DOHH2 (cell line): ENCODE data around the gene CATSPERE.

Experiments used
- H3F3A ChIP-seq: fragments of 200-600 bp; sonication (generic), shearing (Covaris generic); 2 replicates; pipeline ENCODE4 v1.6.0; 2016; ENCODE audit warnings: antibody characterized with exemption, mild to moderate bottlenecking; ENCODE audit not compliant: control insufficient read depth, insufficient read depth
- H3K27ac ChIP-seq: fragments of 200-600 bp; sonication (generic); 2 replicates; pipeline ENCODE4 v1.5.1; 2014; ENCODE audit warnings: low read depth, mild to moderate bottlenecking, low read length, moderate library complexity
- H3K27me3 ChIP-seq: fragments of 200-600 bp; sonication (generic); 2 replicates; pipeline ENCODE4 v1.6.1; 2014; ENCODE audit warnings: mild to moderate bottlenecking, low read length, mixed read lengths; ENCODE audit not compliant: control insufficient read depth
- H3K36me3 ChIP-seq: fragments of 200-600 bp; sonication (generic); 2 replicates; pipeline ENCODE4 v1.6.1; 2014; ENCODE audit warnings: mild to moderate bottlenecking, low read length, moderate library complexity, mixed read lengths; ENCODE audit not compliant: control insufficient read depth
- H3K4me1 ChIP-seq: fragments of 200-600 bp; sonication (generic); 2 replicates; pipeline ENCODE4 v1.6.1; 2014; ENCODE audit warnings: mild to moderate bottlenecking, low read length, mixed read lengths; ENCODE audit not compliant: control insufficient read depth
- H3K4me2 ChIP-seq: fragments of 200-600 bp; sonication (generic); 2 replicates; pipeline ENCODE4 v1.6.0; 2014; ENCODE audit warnings: mild to moderate bottlenecking, low read length, moderate library complexity
- H3K4me3 ChIP-seq: fragments of 200-600 bp; sonication (generic); 2 replicates; pipeline ENCODE4 v1.5.1; 2014; ENCODE audit warnings: mild to moderate bottlenecking, low read length, mixed read lengths
- H3K79me2 ChIP-seq: fragments of 200-600 bp; sonication (generic); 2 replicates; pipeline ENCODE4 v1.6.1; 2014; ENCODE audit warnings: mild to moderate bottlenecking, low read length, mixed read lengths; ENCODE audit not compliant: control insufficient read depth
- H3K9me2 ChIP-seq: fragments of 200-600 bp; sonication (generic); replicated peaks from 2 replicates; pipeline ENCODE4 v1.6.1; 2014; ENCODE audit warnings: mild to moderate bottlenecking, low read length, mixed read lengths; ENCODE audit not compliant: control insufficient read depth
- H3K9me3 ChIP-seq: fragments of 200-600 bp; sonication (generic); 2 replicates; pipeline ENCODE4 v1.6.1; 2014; ENCODE audit warnings: antibody characterized with exemption, low read length, mixed read lengths; ENCODE audit not compliant: control insufficient read depth, insufficient read depth
- H4K20me1 ChIP-seq: fragments of 200-600 bp; sonication (generic); 2 replicates; pipeline ENCODE4 v1.6.0; 2014; ENCODE audit warnings: low read depth, mild to moderate bottlenecking, antibody characterized with exemption, low read length, moderate library complexity; ENCODE audit not compliant: control insufficient read depth, insufficient read depth
- CTCF ChIP-seq: fragments of 200-600 bp; sonication (generic); IDR thresholded peaks from one replicate; pipeline ENCODE4 v1.5.1; 2014; ENCODE audit warnings: antibody characterized with exemption, mild to moderate bottlenecking, low read depth, low read length; ENCODE audit not compliant: poor library complexity, severe bottlenecking
- EZH2phosphoT487 ChIP-seq: fragments of 200-600 bp; sonication (generic); IDR thresholded peaks from 2 replicates; pipeline ENCODE4 v1.6.1; 2017; ENCODE audit warnings: borderline replicate concordance, mild to moderate bottlenecking, antibody characterized with exemption, low read length, moderate library complexity, mixed read lengths

The CATSPERE gene

DNA sequence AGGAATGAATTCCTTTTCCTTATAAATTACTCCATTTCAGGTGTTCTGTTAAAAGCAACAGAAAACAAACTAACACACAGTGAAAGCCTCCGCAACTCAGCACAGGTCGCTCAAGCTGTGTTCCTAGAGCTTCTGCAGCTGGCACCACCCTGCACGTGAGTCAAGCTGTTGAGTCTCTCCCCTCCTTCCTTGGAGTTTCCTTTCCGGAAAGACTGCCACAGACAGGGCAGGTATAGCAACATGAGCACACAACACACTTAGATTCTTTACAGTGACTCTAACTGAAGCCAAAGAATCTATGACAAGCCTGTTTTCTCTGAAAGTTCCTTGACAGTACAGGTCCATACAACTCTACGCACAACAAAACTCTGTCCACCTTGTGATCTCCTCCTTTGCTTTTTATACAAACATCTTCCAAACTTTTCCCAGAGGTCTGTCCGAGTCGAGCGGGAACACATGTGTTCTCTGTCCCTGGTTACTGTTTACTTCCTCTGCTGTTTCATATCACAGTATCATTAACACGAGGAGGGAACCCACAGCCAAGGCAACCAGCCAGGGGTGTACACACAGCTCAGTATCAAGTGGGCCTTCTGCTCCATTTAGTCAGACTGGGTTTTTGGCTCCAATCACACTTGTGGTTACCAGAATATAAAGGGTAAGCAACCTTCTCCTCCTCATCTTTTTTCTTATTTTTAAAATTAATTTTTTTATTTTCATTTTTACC lies 153.2 kb downstream of the CATSPERE start:
- Histone ChIP-seq H3F3A (no peaks in the 10 kb centered on the region), H3K9me2 (no peaks in the 10 kb centered on the region), H3K4me3 (no peak overlapping the region), H3K4me1 (no peaks in the 10 kb centered on the region), H3K27ac (no peak overlapping the region), H3K9me3 (no peaks in the 10 kb centered on the region), H4K20me1 (no peaks in the 10 kb centered on the region), H3K4me2 (no peak overlapping the region), H3K27me3 (0 out of 2 replicates have a peak, but pooled peaks cover 2% of the 10 kb centered on the region), H3K79me2 (no peaks in the 10 kb centered on the region), H3K36me3 (no peaks in the 10 kb centered on the region)
- no peak for TF ChIP-seq EZH2phosphoT487
- no peak for TF ChIP-seq CTCF

DNA sequence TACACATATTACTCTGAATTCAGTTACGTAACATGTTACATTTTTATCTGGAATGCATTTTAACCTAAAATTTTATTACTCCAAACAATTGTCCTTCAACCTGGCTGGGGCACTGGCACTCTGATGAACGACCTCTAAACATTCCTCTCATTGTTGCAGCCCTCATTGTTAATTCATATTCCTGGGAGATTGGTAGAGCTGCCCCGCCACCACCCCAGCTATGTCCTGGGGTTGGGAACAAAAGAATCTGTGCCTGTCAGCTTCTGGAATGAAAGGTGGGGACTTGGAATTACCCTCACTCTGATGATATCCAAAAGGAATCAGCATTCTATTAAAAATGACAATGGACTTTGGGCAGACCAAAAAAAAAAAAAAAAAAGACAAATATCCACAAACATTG lies 153.8 kb downstream of the CATSPERE start:
- Histone ChIP-seq H3K27ac (no peak overlapping the region), H4K20me1 (no peaks in the 10 kb centered on the region), H3K9me2 (no peaks in the 10 kb centered on the region), H3K4me3 (no peak overlapping the region), H3K79me2 (no peaks in the 10 kb centered on the region), H3K27me3 (0 out of 2 replicates have a peak, but pooled peaks cover 2% of the 10 kb centered on the region), H3K36me3 (no peaks in the 10 kb centered on the region), H3K9me3 (no peaks in the 10 kb centered on the region), H3F3A (no peaks in the 10 kb centered on the region), H3K4me1 (no peaks in the 10 kb centered on the region), H3K4me2 (no peak overlapping the region)
- no peak for TF ChIP-seq EZH2phosphoT487
- TF ChIP-seq CTCF: no peak

DNA sequence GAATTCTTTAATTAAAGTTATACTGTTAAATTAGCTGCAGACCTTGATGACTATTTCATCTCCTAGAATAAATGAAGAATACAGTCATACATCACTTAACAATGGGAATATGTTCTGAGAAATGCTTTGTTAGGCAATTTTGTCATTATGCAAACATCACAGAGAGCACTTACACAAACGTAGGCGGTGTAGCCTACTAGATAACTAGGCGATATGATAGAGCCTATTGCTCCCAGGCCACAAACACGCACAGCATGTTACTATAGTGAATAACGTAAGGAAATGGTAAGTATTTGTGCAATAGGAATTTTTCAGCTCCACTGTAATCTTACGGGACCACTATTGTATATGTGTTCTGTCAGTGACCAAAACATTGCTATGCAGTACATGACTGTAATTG lies 154.2 kb downstream of the CATSPERE start:
- H3K4me2 ChIP-seq: no peak overlapping the region
- H3K4me1 ChIP-seq: no peaks in the 10 kb centered on the region
- no peaks in the 10 kb centered on the region for H3K9me3 ChIP-seq
- H3K27ac ChIP-seq: no peak overlapping the region
- TF ChIP-seq CTCF (no peak), EZH2phosphoT487 (no peak)
- no peaks in the 10 kb centered on the region for H3F3A ChIP-seq
- H3K79me2 ChIP-seq: no peaks in the 10 kb centered on the region
- H3K4me3 ChIP-seq: no peak overlapping the region
- 0 out of 2 replicates have a peak, but pooled peaks cover 2% of the 10 kb centered on the region for H3K27me3 ChIP-seq
- H3K36me3 ChIP-seq: no peaks in the 10 kb centered on the region
- no peaks in the 10 kb centered on the region for H3K9me2 ChIP-seq
- no peaks in the 10 kb centered on the region for H4K20me1 ChIP-seq
